K562 (cell line): ENCODE measurements around the gene NPY1R. TPM values are rescaled to one million over a fixed set of nuclear protein-coding genes. Genes with fewer than 3 reads are reported as not detected.

Experiments
- ATAC-seq: fragments of 200-7000 bp; cut with Tn5 transposase; 3 replicates; pipeline ENCODE4 v1.9.1; 2020; ENCODE audit warnings: moderate library complexity
- BruUV-seq: library from RNA; stranded (reverse); fragments of 400-500 nt; replicated peaks from 2 replicates; lab custom pipeline; 2021; lab: Mats Ljungman, UMichigan
- CTCF ChIA-PET: fragments of 300-600 bp; formaldehyde crosslinking; extraction: SDS; loops from one replicate; lab custom pipeline; 2021; ENCODE audit warnings: low intra/inter-chr PET ratio; lab: Yijun Ruan, JAX
- POLR2A ChIA-PET: fragments of 300-600, 350-650 bp; sonication (Branson Sonifier 250); formaldehyde crosslinking; extraction: SDS; loops from one replicate; lab custom pipeline; 2021; ENCODE audit warnings: antibody characterized with exemption, inconsistent platforms; lab: Yijun Ruan, JAX
- DNase-seq, 4 experiments: peaks; one replicate each; pipeline versions ENCODE4 v3.0.0 to v3.0.0-alpha.2; 2011 to 2018; ENCODE audit warnings: low spot score in 3 of 4, mixed read lengths in 3 of 4; ENCODE audit errors: extremely low read depth in 1 of 4
- FAIRE-seq: peaks from 2 replicates; lab custom pipeline; 2011; peaks lifted over from hg19 to GRCh38; lab: Jason Lieb, UNC
- H2AFZ ChIP-seq: 2 replicates; pipeline ENCODE4 v1.6.0; 2011; ENCODE audit warnings: low read depth, low read length, control low read depth, inconsistent platforms
- H3K27ac ChIP-seq: fragments of 200-600 bp; 3 replicates; pipeline ENCODE4 v1.8.0; 2011; ENCODE audit warnings: low read depth, mild to moderate bottlenecking, control low read depth, inconsistent platforms, low read length, moderate library complexity, mixed read lengths; ENCODE audit errors: extremely low read depth
- H3K27me3 ChIP-seq, 2 experiments: fragments of 300-600 bp in 1 of 2; 2 replicates in 1 of 2; 3 replicates in 1 of 2; pipeline versions ENCODE4 v1.6.0 to v1.8.0; 2011; ENCODE audit warnings: inconsistent platforms in 2 of 2, low read length in 2 of 2, mild to moderate bottlenecking in 1 of 2, mixed read lengths in 1 of 2, moderate library complexity in 1 of 2; ENCODE audit not compliant: control insufficient read depth in 2 of 2, insufficient read depth in 2 of 2
- H3K36me3 ChIP-seq: fragments of 300-600 bp; 3 replicates; pipeline ENCODE4 v1.8.0; 2011; ENCODE audit warnings: mild to moderate bottlenecking, low read length, inconsistent platforms; ENCODE audit not compliant: control insufficient read depth, insufficient read depth
- H3K4me1 ChIP-seq, 2 experiments: fragments of 200-600 bp in 1 of 2; replicated peaks in 1 of 2; 2 replicates in 1 of 2; 3 replicates in 1 of 2; pipeline versions ENCODE4 v1.5.1 to v1.8.0; 2011; ENCODE audit warnings: inconsistent platforms in 2 of 2, low read length in 2 of 2, mild to moderate bottlenecking in 1 of 2, mixed read lengths in 1 of 2, moderate library complexity in 1 of 2; ENCODE audit not compliant: control insufficient read depth in 2 of 2, insufficient read depth in 2 of 2
- H3K4me2 ChIP-seq: 2 replicates; pipeline ENCODE4 v1.6.1; 2011; ENCODE audit warnings: low read length, control low read depth, inconsistent platforms, mixed read lengths; ENCODE audit not compliant: insufficient read depth
- H3K4me3 ChIP-seq: fragments of 200-600 bp; sonication (generic), shearing (Covaris generic); 2 replicates; pipeline ENCODE4 v1.5.1; 2016; ENCODE audit warnings: control low read depth, inconsistent platforms
- H3K79me2 ChIP-seq: fragments of 200-600 bp; 3 replicates; pipeline ENCODE4 v1.8.0; 2011; ENCODE audit warnings: low read length, inconsistent platforms; ENCODE audit not compliant: control insufficient read depth, insufficient read depth
- H3K9ac ChIP-seq, 2 experiments: 2 replicates each; pipeline versions ENCODE4 v1.6.0 to v1.6.1; 2011; ENCODE audit warnings: low read depth in 2 of 2, low read length in 2 of 2, control low read depth in 1 of 2, inconsistent platforms in 1 of 2, mild to moderate bottlenecking in 1 of 2, mixed read lengths in 1 of 2; ENCODE audit not compliant: insufficient read depth in 1 of 2
- H3K9me1 ChIP-seq: one replicate; pipeline ENCODE4 v1.6.0; 2011; ENCODE audit warnings: inconsistent platforms, mild to moderate bottlenecking, low read length, moderate library complexity; ENCODE audit not compliant: control insufficient read depth, insufficient read depth
- H3K9me3 ChIP-seq: replicated peaks from 2 replicates; pipeline ENCODE4 v1.5.1; 2011; ENCODE audit warnings: low read depth, low read length, inconsistent platforms; ENCODE audit not compliant: control insufficient read depth, insufficient read depth
- H4K20me1 ChIP-seq: replicated peaks from 2 replicates; pipeline ENCODE4 v1.6.1; 2011; ENCODE audit warnings: low read length, inconsistent platforms, mixed read lengths; ENCODE audit not compliant: control insufficient read depth, insufficient read depth
- RERE ChIP-seq: sonication (generic); formaldehyde crosslinking; IDR thresholded peaks from 2 replicates; pipeline ENCODE4 v1.8.0; 2023; ENCODE audit warnings: missing genetic modification reagents, mild to moderate bottlenecking, borderline replicate concordance
- in situ Hi-C: fragments of 300-500 bp; cut with MboI; formaldehyde crosslinking; loops from 4 replicates; pipeline ENCODE4 v1.15.0; 2018; ENCODE audit warnings: inconsistent platforms, mixed read lengths
- intact Hi-C: fragments of 100-400 bp; cut with micrococcal nuclease; formaldehyde crosslinking; loops from 2 replicates; pipeline ENCODE4 v1.14.2; 2022
- polyA plus RNA-seq, 8 experiments: library from polyadenylated mRNA; depleted of rRNA in 4 of 8; stranded (reverse) in 5 of 8; unstranded in 3 of 8; fragments of >200 nt; fragmentation: Nextera tagmentation in 2 of 8; fragmentation: Illumina TruSeq in 1 of 8; extraction: Ambion mirVana in 2 of 8; extraction: Trizol in 1 of 8; gene quantifications; 2 replicates each; pipeline versions ENCODE4 v1.2.1 to v1.2.3, GENCODE V29; 2011 to 2014; ENCODE audit warnings: inconsistent platforms in 1 of 8, missing spikeins in 1 of 8
- total RNA-seq, 7 experiments: library from RNA; depleted of rRNA in 6 of 7; stranded (reverse); fragments of >200 nt in 6 of 7; fragmentation: Illumina TruSeq in 2 of 7; extraction: Trizol in 2 of 7; gene quantifications; 2 replicates each; pipeline versions ENCODE4 v1.2.1 to v1.2.3, GENCODE V29; 2011 to 2021; ENCODE audit warnings: low replicate concordance in 1 of 7

The NPY1R gene
- total and polyA plus RNA-seq, 9 of the 15 experiments (the other 6 are each of a cell fraction or from before 2014, with no cell fraction given) = 0.04 to 0.18 (median 0.12) TPM; not detected in 5

GRCh38 chr4:163350672-163351071 is 18.3 kb upstream of the NPY1R start:
- Histone ChIP-seq H3K27ac (no peak overlapping the region), H3K27me3 (no peaks in the 10 kb centered on the region), H3K4me3 (no peak overlapping the region), H3K9ac (no peak overlapping the region), H2AFZ (peak overlapping the region; percentile 75), H3K9me3 (no peaks in the 10 kb centered on the region), H3K4me2 (no peak overlapping the region), H3K79me2 (no peaks in the 10 kb centered on the region), H3K9me1 (no peaks in the 10 kb centered on the region), H4K20me1 (no peaks in the 10 kb centered on the region), H3K4me1 (peaks cover 0 to 4% of the 10 kb centered on the region in 2 experiments; a peak in 2 of 5 replicates), H3K36me3 (no peaks in the 10 kb centered on the region)
- POLR2A ChIA-PET = no interaction called here
- BruUV-seq = no TSS peak
- FAIRE-seq (no peak), DNase-seq (no peak), ATAC-seq (no peak)
- intact Hi-C loops = no loop called here
- CTCF ChIA-PET = no interaction called here
- no peak for TF ChIP-seq RERE (CRISPR knock-in tag)
- in situ Hi-C loops = no loop called here
